HCT116 (cell line): ENCODE results near the gene LAMC3. TPM values are rescaled to one million over a fixed set of nuclear protein-coding genes. Genes with fewer than 3 reads are reported as not detected.

Source experiments
- ATAC-seq: fragments of 200-7000 bp; cut with Tn5 transposase; 2 replicates; pipeline ENCODE4 v1.9.1; 2020; ENCODE audit warnings: mild to moderate bottlenecking, moderate library complexity
- BruUV-seq: library from RNA; stranded (reverse); fragments of 400-500 nt; replicated peaks from 2 replicates; lab custom pipeline; 2021; lab: Mats Ljungman, UMichigan
- CTCF ChIA-PET: fragments of 300-600 bp; sonication (Branson Sonifier 250); formaldehyde crosslinking; loops from one replicate; lab custom pipeline; 2021; ENCODE audit warnings: antibody characterized with exemption; lab: Charles Lee
- POLR2A ChIA-PET: fragments of 300-600, 350-600 bp; sonication (Branson Sonifier 250); formaldehyde crosslinking; loops from one replicate; lab custom pipeline; 2021; ENCODE audit warnings: antibody characterized with exemption; lab: Charles Lee
- RAD21 ChIA-PET, 2 experiments: fragments of 300-600 bp; sonication (Branson Sonifier 250); formaldehyde crosslinking; loops; one replicate each; lab custom pipeline; 2023; ENCODE audit warnings: low total read pairs in 2 of 2; ENCODE audit not compliant: uncharacterized antibody in 2 of 2, unreplicated experiment in 2 of 2, low non-redundant PET in 1 of 2; lab: Charles Lee
- DNase-seq: peaks from one replicate; pipeline ENCODE4 v3.0.0-alpha.2; 2010; ENCODE audit warnings: low read depth, low spot score
- H2AFZ ChIP-seq: fragments of 200-600 bp; shearing (Covaris generic), sonication (generic); 2 replicates; pipeline ENCODE4 v1.6.1; 2017; ENCODE audit warnings: low read depth, mixed run types, mixed read lengths, antibody characterized with exemption, low read length; ENCODE audit not compliant: poor library complexity, severe bottlenecking
- H3K27ac ChIP-seq: 2 replicates; pipeline ENCODE4 v1.5.1; 2012; ENCODE audit warnings: low read depth, low read length
- H3K27me3 ChIP-seq: fragments of 200-600 bp; sonication (generic); 2 replicates; pipeline ENCODE4 v1.6.1; 2016; ENCODE audit warnings: mixed run types, low read length, mixed read lengths; ENCODE audit not compliant: insufficient read depth
- H3K36me3 ChIP-seq, 2 experiments: fragments of 200-500 bp in 1 of 2; fragments of 200-600 bp in 1 of 2; sonication (Bioruptor generic) in 1 of 2; sonication (generic) in 1 of 2; 2 replicates each; pipeline versions ENCODE4 v1.5.1 to v1.6.1; 2014 to 2016; ENCODE audit warnings: low read length in 2 of 2, inconsistent platforms in 1 of 2, mixed read lengths in 1 of 2, mixed run types in 1 of 2; ENCODE audit not compliant: insufficient read depth in 2 of 2, control insufficient read depth in 1 of 2
- H3K4me1 ChIP-seq, 2 experiments: fragments of 200-600 bp in 1 of 2; sonication (generic) in 1 of 2; 2 replicates each; pipeline versions ENCODE4 v1.5.1 to v1.6.1; 2012 to 2017; ENCODE audit warnings: low read length in 2 of 2, inconsistent platforms in 1 of 2, mild to moderate bottlenecking in 1 of 2, mixed read lengths in 1 of 2, mixed run types in 1 of 2, moderate library complexity in 1 of 2; ENCODE audit not compliant: insufficient read depth in 2 of 2, control insufficient read depth in 1 of 2
- H3K4me2 ChIP-seq: fragments of 200-600 bp; sonication (generic); 2 replicates; pipeline ENCODE4 v1.6.1; 2017; ENCODE audit warnings: mixed run types, low read length, mixed read lengths
- H3K4me3 ChIP-seq, 2 experiments: fragments of 200-600 bp in 1 of 2; sonication (generic) in 1 of 2; replicated peaks in 1 of 2; 2 replicates each; pipeline ENCODE4 v1.5.1; 2011 to 2016; ENCODE audit warnings: low read length in 2 of 2, control low read depth in 1 of 2, low read depth in 1 of 2, mild to moderate bottlenecking in 1 of 2, mixed read lengths in 1 of 2, mixed run types in 1 of 2
- H3K79me2 ChIP-seq: fragments of 200-600 bp; sonication (generic); 2 replicates; pipeline ENCODE4 v1.6.1; 2017; ENCODE audit warnings: mild to moderate bottlenecking, mixed run types, low read length, moderate library complexity, mixed read lengths; ENCODE audit not compliant: insufficient read depth
- H3K9ac ChIP-seq: fragments of 200-600 bp; sonication (generic); 2 replicates; pipeline ENCODE4 v1.6.1; 2016; ENCODE audit warnings: low read length, mixed read lengths
- H3K9me2 ChIP-seq: fragments of 200-600 bp; sonication (generic), shearing (Covaris generic); 2 replicates; pipeline ENCODE4 v1.6.1; 2017; ENCODE audit warnings: mixed run types, mild to moderate bottlenecking, moderate library complexity; ENCODE audit not compliant: insufficient read depth
- H3K9me3 ChIP-seq, 2 experiments: fragments of 200-500 bp in 1 of 2; fragments of 200-600 bp in 1 of 2; sonication (Bioruptor generic) in 1 of 2; sonication (generic) in 1 of 2; 2 replicates each; pipeline ENCODE4 v1.6.1; 2014 to 2017; ENCODE audit warnings: low read length in 2 of 2, mixed read lengths in 2 of 2, inconsistent platforms in 1 of 2, low read depth in 1 of 2, mild to moderate bottlenecking in 1 of 2, mixed run types in 1 of 2, moderate library complexity in 1 of 2; ENCODE audit not compliant: control insufficient read depth in 1 of 2, insufficient read depth in 1 of 2
- H4K20me1 ChIP-seq: fragments of 200-600 bp; sonication (generic), shearing (Covaris generic); 2 replicates; pipeline ENCODE4 v1.6.1; 2017; ENCODE audit warnings: mixed run types, mild to moderate bottlenecking, moderate library complexity; ENCODE audit not compliant: insufficient read depth
- CEBPB ChIP-seq: IDR thresholded peaks from 2 replicates; pipeline ENCODE4 v1.6.1; 2012; ENCODE audit warnings: low read depth
- EGR1 ChIP-seq: IDR thresholded peaks from 2 replicates; pipeline ENCODE4 v1.6.1; 2012; ENCODE audit warnings: low read depth
- ELF1 ChIP-seq: IDR thresholded peaks from 2 replicates; pipeline ENCODE4 v1.6.1; 2012; ENCODE audit warnings: low read depth, borderline replicate concordance
- FOSL1 ChIP-seq: IDR thresholded peaks from 2 replicates; pipeline ENCODE4 v1.6.1; 2012; ENCODE audit warnings: low read depth
- MAX ChIP-seq: IDR thresholded peaks from 2 replicates; pipeline ENCODE4 v1.6.1; 2012
- POLR2A ChIP-seq: IDR thresholded peaks from 2 replicates; pipeline ENCODE4 v1.7.0; 2011; ENCODE audit warnings: borderline replicate concordance; ENCODE audit not compliant: insufficient read depth, insufficient read length; ENCODE audit errors: extremely low read depth
- POLR2AphosphoS5 ChIP-seq: IDR thresholded peaks from 2 replicates; pipeline ENCODE4 v1.6.1; 2011; ENCODE audit warnings: mild to moderate bottlenecking, low read depth, low read length, moderate library complexity
- REST ChIP-seq: IDR thresholded peaks from 2 replicates; pipeline ENCODE4 v1.6.1; 2012; ENCODE audit warnings: low read depth
- TCF7L2 ChIP-seq: IDR thresholded peaks from 2 replicates; pipeline ENCODE4 v1.7.0; 2011; ENCODE audit warnings: borderline replicate concordance, inconsistent platforms; ENCODE audit not compliant: insufficient read depth, insufficient read length; ENCODE audit errors: extremely low read depth
- intact Hi-C: fragments of 100-400 bp; cut with micrococcal nuclease; formaldehyde crosslinking; loops from 2 replicates; pipeline ENCODE4 v1.10.0; 2022
- total RNA-seq: library from RNA; stranded (reverse); gene quantifications from one replicate; pipeline ENCODE4 v1.2.1, GENCODE V29; 2021; ENCODE audit not compliant: unreplicated experiment

Gene LAMC3
- total RNA-seq, 1 experiment from 2014 or later = 7.7 TPM

GRCh38 chr9:130982636-130983358 is 26.2 kb upstream of the LAMC3 start:
- BruUV-seq = no TSS peak
- no peak for ATAC-seq

More at GRCh38 chr9:130982636-130983358, 26.2 kb upstream of the LAMC3 start:
- Histone ChIP-seq H3K27me3 (no peaks in the 10 kb centered on the region), H3K27ac (no peak overlapping the region), H3K4me2 (no peak overlapping the region), H4K20me1 (no peaks in the 10 kb centered on the region), H3K9me3 (no peaks in the 10 kb centered on the region)
- RAD21 ChIA-PET = no interaction called here
- intact Hi-C loops = no loop called here
- TF ChIP-seq CEBPB = no peak
- no peak for TF ChIP-seq REST
- TF ChIP-seq POLR2AphosphoS5 = no peak
- TF ChIP-seq EGR1 = no peak
- TF ChIP-seq FOSL1 = no peak
- TF ChIP-seq POLR2A = no peak
- no peak for TF ChIP-seq MAX
- TF ChIP-seq ELF1 = no peak
- no peak for TF ChIP-seq TCF7L2
- TF ChIP-seq, all 23 proteins: peak for 0
- Histone ChIP-seq H3K4me3 (no peak overlapping the region), H3K9ac (no peak overlapping the region), H2AFZ (no peak overlapping the region), H3K36me3 (no peaks in the 10 kb centered on the region), H3K79me2 (no peaks in the 10 kb centered on the region), H3K9me2 (no peaks in the 10 kb centered on the region), H3K4me1 (no peaks in the 10 kb centered on the region)
- DNase-seq = no peak
- CTCF ChIA-PET = interaction anchor here (0.6 kb wide), 1 partner anchor 75 kb away, joined by 3 read pairs; no protein-coding TSS in a partner anchor
- POLR2A ChIA-PET = no interaction called here
